ENCODE data around the gene ADGRG1.
A peak's percentile ranks its signal among the peaks of the same experiment; 100 is the strongest.

Gene ADGRG1

GRCh38 chr16:57648581-57649442 is 20.4 kb downstream of the ADGRG1 start:
- peak; percentile 74 to 81 (median 78) for DNase-seq (ENCODE audit: low read depth in 4 of 4, low spot score in 1 of 4)

- DNase-seq (ENCODE audit: low read depth in 4 of 4, low spot score in 1 of 4), result no peak
These were observed 21.0 kb downstream of the ADGRG1 start for GRCh38 chr16:57649443-57649751.

GRCh38 chr16:57649846-57650245 is 21.4 kb downstream of the ADGRG1 start:
- DNase-seq (ENCODE audit: low read depth in 4 of 4, low spot score in 1 of 4), result no peak

GRCh38 chr16:57651344-57652333 is 23.2 kb downstream of the ADGRG1 start:
- no peak for DNase-seq (ENCODE audit: low read depth in 4 of 4, low spot score in 1 of 4)

GRCh38 chr16:57652695-57653471 is 24.5 kb downstream of the ADGRG1 start:
- no peak for DNase-seq (ENCODE audit: low read depth in 4 of 4, low spot score in 1 of 4)

- no peak for DNase-seq (ENCODE audit: low read depth in 4 of 4, low spot score in 1 of 4)
These were observed 25.5 kb downstream of the ADGRG1 start for GRCh38 chr16:57653936-57654335.

- no peak for DNase-seq (ENCODE audit: low read depth in 4 of 4, low spot score in 1 of 4)
These were observed 28.0 kb downstream of the ADGRG1 start for GRCh38 chr16:57656342-57656955.

GRCh38 chr16:57657228-57657627 is 28.8 kb downstream of the ADGRG1 start:
- no peak for DNase-seq (ENCODE audit: low read depth in 4 of 4, low spot score in 1 of 4)

GRCh38 chr16:57658130-57658877 is 29.9 kb downstream of the ADGRG1 start:
- no peak for DNase-seq (ENCODE audit: low read depth in 4 of 4, low spot score in 1 of 4)

- no peak for DNase-seq (ENCODE audit: low read depth in 4 of 4, low spot score in 1 of 4)
These were observed 30.6 kb downstream of the ADGRG1 start for GRCh38 chr16:57658878-57659674.

GRCh38 chr16:57660715-57661463 is 32.5 kb downstream of the ADGRG1 start:
- no peak for DNase-seq (ENCODE audit: low read depth in 4 of 4, low spot score in 1 of 4)

- DNase-seq (ENCODE audit: low read depth in 4 of 4, low spot score in 1 of 4), result no peak
These were observed 33.1 kb downstream of the ADGRG1 start for GRCh38 chr16:57661510-57661909.

GRCh38 chr16:57661936-57662906 is 33.8 kb downstream of the ADGRG1 start:
- DNase-seq (ENCODE audit: low read depth in 4 of 4, low spot score in 1 of 4), result no peak

- DNase-seq (ENCODE audit: low read depth in 4 of 4, low spot score in 1 of 4), result no peak
These were observed 35.0 kb downstream of the ADGRG1 start for GRCh38 chr16:57663436-57663835.

GRCh38 chr16:57663917-57664661 is 35.7 kb downstream of the ADGRG1 start:
- DNase-seq (ENCODE audit: low read depth in 4 of 4, low spot score in 1 of 4), result no peak

- no peak for DNase-seq (ENCODE audit: low read depth in 4 of 4, low spot score in 1 of 4)
These were observed 36.2 kb downstream of the ADGRG1 start for GRCh38 chr16:57664662-57665025.

GRCh38 chr16:57665541-57665940 is 37.1 kb downstream of the ADGRG1 start:
- DNase-seq (ENCODE audit: low read depth in 4 of 4, low spot score in 1 of 4), result no peak

All from stimulated activated CD4-positive, alpha-beta T cell treated with anti-CD3 and anti-CD28 coated beads, Interleukin-1b, Interleukin-23, amount 100 ng/mL, for 24 hours (primary cell).